T-helper 9 cell (primary cell): ENCODE measurements around the gene CCDC60.

Experiments used
- DNase-seq: peaks from one replicate; pipeline ENCODE4 v3.0.0-alpha.2; 2020
- total RNA-seq, 2 donors: gene quantifications; one replicate each; lab custom pipeline; 2026; lab: John Stamatoyannopoulos, UW

The CCDC60 gene
- 0 reads per million in 2 donors for total RNA-seq

- DNase-seq, result no peak
These were observed at the start of gene CCDC60 for GRCh38 chr12:119334430-119335170. Gene CCDC60, plus strand, starts transcription at chr12:119334729. Its CDS starts 448 bp downstream, at chr12:119335177.

GRCh38 chr12:119288576-119288975 lies 46.0 kb upstream of the CCDC60 start:
- DNase-seq, result no peak

- DNase-seq, result no peak
These were observed 41.5 kb upstream of the CCDC60 start for GRCh38 chr12:119292893-119293630.

- no peak for DNase-seq
These were observed 40.3 kb upstream of the CCDC60 start for GRCh38 chr12:119294211-119294610.

- DNase-seq, result no peak
These were observed 38.0 kb upstream of the CCDC60 start for GRCh38 chr12:119296535-119296934.

- no peak for DNase-seq
These were observed 35.4 kb upstream of the CCDC60 start for GRCh38 chr12:119299130-119299529.

- no peak for DNase-seq
These were observed 33.1 kb upstream of the CCDC60 start for GRCh38 chr12:119301379-119301778.

GRCh38 chr12:119302451-119303080 lies 32.0 kb upstream of the CCDC60 start:
- no peak for DNase-seq

- DNase-seq, result no peak
These were observed 27.9 kb upstream of the CCDC60 start for GRCh38 chr12:119306593-119306992.

GRCh38 chr12:119307747-119308146 lies 26.8 kb upstream of the CCDC60 start:
- DNase-seq, result no peak

GRCh38 chr12:119308708-119309456 lies 25.6 kb upstream of the CCDC60 start:
- DNase-seq, result no peak

GRCh38 chr12:119311878-119312277 lies 22.7 kb upstream of the CCDC60 start:
- no peak for DNase-seq

GRCh38 chr12:119312904-119313303 lies 21.6 kb upstream of the CCDC60 start:
- DNase-seq, result no peak

- DNase-seq, result no peak
These were observed 20.2 kb upstream of the CCDC60 start for GRCh38 chr12:119314290-119314689.

- DNase-seq, result no peak
These were observed 14.9 kb upstream of the CCDC60 start for GRCh38 chr12:119319638-119320037.

- no peak for DNase-seq
These were observed 13.9 kb upstream of the CCDC60 start for GRCh38 chr12:119320678-119321077.

- DNase-seq, result no peak
These were observed 12.2 kb upstream of the CCDC60 start for GRCh38 chr12:119322301-119322723.

- DNase-seq, result no peak
These were observed 8.7 kb upstream of the CCDC60 start for GRCh38 chr12:119325813-119326212.

GRCh38 chr12:119326341-119326740 lies 8.2 kb upstream of the CCDC60 start:
- no peak for DNase-seq

GRCh38 chr12:119327471-119327870 lies 7.1 kb upstream of the CCDC60 start:
- DNase-seq, result no peak

- DNase-seq, result no peak
These were observed 6.4 kb upstream of the CCDC60 start for GRCh38 chr12:119328111-119328510.

GRCh38 chr12:119338593-119339363 lies 4.2 kb downstream of the CCDC60 start:
- no peak for DNase-seq
